KBM-7 (cell line): ENCODE results near the gene CFAP298.
"Not testable (repeated sequence)": the region's sequence is repeated elsewhere in the genome, so short reads cannot be mapped to it uniquely, and the experiment has no call there.

Experiments
- DNase-seq: peaks from one replicate; pipeline ENCODE4 v3.0.0-alpha.2; 2015
- in situ Hi-C: fragments of 300-500 bp; cut with MboI; formaldehyde crosslinking; loops from 2 replicates; pipeline ENCODE4 v1.14.3; 2020; ENCODE audit warnings: low sequenced_read_pairs, low pct_unique_long_range_greater_than_20kb, mixed read lengths

CFAP298 gene

DNA sequence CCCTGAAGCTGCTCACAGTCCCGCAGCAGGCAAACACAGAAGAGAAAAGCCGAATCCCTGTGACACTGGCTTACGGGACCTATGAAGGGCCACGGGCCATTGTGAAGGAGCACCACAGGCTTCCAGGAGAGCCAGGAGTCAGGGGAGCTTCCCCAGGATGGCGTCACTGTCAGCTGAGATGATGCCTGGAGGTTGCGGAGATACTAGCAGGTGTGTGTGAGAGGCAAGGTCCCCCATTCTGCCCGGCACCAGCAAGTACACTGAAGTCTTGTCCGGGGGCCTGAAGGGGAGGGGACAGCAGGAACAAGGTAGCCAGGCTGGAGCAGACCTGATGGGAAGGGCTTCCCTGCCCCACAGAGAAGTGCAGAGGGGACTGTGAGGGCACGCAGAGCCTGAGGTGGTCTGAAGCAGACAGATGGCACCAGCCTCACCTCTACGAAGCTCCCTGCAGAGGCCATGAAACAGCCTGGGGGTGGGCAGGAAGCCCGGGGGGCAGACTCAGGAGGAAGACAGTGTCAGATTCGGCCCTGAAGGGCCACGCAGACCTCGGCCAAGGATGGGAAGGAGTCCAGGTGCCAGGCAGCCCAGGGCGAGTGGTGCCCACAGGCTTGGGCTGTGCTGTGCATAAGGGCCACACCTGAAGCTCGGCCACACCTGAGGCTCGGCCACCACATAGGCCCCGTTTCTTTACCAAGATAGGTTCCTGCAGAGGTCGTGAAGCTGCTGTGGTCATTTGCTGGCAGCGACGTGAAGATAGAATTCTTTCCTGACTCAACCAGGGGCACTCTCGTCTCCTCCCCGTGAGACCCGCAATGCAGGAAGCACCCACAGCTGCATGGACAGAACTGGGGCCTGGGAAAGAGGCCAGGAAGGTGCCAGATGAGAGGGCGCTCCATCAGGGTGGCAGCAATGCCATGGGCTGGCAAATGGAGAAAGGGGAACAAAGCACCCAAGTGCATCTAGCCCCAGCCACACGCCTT lies 36.9 kb downstream of the CFAP298 start:
- in situ Hi-C loops: loop anchor here (25.0 kb wide), 1 partner anchor 163 kb away; the partner anchor contains the start of gene EVA1C
- DNase-seq: no peak

DNA sequence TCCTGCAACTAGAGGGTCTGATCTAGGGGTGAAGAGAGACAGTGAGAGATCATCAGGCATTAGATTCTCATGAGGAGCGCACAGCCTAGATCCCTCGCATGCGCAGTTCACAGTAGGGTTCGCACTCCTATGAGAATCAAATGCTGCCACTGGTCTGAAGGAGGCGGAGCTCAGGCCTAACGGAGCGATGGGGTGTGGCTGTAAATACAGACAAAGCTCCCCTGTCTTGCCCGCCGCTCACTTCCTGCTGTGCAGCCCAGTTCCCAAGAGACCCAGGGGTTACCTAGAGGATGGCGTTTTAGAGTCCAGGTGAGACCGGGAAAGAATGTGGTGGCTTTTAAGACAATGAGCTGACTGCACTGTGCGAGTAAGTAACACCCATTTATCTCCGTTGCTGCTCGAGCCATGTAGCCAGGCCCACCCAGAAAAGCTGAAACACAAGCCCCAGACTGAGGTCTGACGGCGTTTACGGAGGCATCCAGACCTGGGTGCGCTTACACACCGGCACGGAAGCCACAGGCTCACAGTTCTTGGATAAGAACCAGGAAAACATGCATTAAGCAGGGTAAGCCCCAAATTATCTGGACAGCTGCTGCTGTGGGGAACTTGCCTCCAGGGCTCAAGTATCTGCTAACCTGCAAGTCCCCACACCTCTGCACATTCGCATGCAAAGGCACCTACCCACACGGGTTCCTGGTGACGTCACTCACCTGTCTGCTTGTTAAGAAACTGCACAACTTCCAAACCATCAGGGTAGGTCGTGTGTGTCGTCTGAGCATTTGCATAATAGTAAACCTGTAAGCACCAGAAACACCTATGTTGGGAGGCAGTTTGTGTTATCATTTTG lies 39.4 kb downstream of the CFAP298 start:
- no peak for DNase-seq
- in situ Hi-C loops: no loop called here

DNA sequence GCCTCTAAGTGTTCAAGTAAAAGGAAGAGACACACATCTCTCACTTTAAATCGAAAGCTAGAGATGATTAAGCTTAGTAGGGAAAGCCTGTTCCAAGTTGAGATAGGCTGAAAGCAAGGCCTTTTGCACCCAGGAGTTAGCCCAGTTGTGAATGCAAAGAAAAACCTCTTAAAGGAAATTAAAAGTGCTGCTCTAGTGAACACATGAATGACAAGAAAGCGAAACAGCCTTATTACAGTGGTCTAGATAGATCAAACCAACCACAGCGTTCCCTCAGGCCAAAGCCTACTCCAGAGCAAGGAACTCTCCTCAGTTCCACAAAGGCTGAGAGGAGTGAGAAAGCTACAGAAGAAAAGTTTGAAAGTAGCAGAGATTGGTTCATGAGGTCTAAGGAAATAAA lies 41.7 kb downstream of the CFAP298 start:
- in situ Hi-C loops: no loop called here
- DNase-seq: no peak

DNA sequence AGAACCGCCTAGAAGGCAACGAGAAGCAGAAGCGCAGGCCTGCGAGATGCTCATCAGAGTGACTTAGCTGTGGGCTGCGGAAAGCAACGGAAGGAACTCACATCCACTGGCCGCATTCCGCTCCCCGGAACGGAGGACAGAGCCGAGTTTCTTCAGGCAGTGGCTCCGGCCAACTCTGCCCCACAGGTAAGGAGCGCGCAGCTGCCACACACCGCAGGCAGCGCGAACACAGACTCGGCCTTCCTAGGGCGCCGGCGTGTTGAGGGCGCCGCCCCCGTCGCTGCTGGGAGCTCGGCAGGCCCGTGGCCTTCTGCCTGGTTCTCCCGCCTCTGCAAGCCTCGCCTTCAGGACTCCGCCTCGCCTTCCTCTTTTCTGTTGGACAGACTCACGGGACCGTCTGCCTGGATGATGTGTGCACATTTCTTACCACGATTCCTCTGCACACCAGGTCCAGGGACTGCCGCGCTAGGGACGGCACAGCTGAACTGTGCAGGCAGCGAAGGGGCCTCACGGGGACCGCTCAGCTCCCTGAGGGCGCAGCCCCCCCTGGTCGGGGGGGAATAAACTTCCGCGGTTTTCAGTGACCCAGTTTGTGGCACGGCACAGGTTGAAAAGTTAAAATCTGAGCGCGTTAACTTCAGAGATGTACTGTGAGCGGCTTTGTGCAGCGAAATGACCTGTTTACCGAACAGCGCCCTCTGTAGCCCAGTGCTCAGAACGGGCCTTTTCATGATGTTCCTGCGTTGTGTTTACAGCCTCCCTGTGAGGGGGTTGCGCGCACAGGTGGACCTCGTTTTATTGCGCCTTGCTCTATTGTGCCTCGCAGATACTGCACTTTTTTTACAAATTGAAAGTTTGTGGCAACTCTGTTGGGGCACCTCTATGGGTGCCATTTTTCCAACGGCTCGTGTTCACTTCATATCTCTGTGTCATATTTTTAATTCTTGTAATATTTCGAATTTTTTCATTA lies 42.6 kb downstream of the CFAP298 start:
- DNase-seq: peak; percentile 88
- in situ Hi-C loops: no loop called here

DNA sequence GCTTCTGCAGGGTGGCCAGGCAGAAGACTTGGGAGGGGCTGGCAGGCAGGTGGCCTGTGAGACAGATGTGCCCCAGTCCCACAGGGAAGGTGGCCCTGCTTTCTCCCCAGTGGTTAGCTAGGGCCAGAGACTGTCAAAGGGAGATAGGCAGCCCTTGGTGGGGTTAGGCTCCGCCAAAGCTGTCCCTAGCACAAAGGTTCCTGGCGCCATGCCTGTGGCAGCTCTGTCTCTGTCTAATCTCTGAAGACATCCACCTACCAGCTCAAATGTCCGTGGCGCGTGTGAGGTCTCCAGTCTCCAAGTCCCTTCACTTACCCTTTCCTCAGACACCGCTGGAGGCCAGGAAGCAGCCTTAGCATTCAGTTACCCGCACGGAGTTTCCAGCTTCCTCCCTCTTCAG lies 44.6 kb downstream of the CFAP298 start:
- in situ Hi-C loops: no loop called here
- no peak for DNase-seq

DNA sequence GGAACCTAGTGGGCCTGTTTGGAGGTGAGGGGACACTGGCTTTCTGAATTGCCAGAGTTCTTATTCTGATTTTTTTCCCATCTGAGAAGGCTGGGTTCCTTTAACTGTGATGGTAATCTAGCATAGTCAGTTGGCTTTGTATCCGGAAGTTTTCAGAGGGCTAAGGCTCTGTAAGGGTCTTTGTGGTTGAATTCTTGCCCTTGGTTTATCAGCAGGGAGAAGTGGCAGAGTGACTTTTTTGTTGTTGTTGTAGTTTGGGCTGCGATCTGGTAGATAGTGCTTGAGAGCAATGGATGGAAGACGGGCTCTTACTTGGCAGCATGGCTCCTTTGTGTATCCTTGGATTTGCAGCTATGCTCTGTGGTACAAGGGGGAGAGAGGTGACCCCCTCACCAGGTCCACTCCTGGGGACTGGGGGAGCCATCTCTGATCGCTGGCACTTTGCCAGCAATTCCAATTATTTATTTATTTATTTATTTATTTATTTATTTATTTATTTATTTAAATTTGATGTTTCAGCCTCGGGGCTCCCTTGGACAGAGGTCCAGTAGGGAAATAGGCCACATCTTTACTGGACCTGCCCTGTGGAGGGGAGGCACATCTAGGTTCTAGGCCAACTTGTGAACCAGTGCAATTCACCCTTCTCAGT lies 45.3 kb downstream of the CFAP298 start:
- no peak for DNase-seq
- in situ Hi-C loops: no loop called here

DNA sequence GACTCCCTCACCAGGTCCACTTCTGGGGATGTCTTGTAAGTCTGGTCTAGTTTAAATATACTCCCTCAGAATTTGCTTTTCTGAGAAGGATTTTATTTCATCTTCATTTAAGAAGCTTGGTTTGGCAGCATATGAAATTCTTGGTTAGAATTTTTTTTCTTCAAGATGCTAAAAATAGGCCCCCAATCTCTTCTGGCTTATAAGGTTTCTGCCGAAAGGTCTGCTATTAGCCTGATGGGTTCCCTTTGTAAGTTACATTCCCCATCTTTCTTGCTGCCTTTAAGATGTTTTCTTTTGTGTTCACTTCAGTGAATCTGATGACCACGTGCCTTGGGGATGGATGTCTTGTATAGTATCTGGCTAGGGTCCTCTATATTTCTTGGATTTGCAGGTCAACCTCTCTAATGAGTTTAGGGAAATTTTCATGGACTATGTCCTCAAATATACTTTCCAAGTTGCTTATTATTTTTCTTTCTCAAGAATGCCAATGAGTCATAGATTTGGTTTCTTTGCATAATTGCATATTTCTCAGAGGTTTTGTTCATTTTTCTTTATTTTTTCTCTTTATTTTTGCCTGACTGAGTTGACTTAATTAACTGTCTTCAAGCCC lies 46.2 kb downstream of the CFAP298 start:
- DNase-seq: no peak
- in situ Hi-C loops: no loop called here

DNA sequence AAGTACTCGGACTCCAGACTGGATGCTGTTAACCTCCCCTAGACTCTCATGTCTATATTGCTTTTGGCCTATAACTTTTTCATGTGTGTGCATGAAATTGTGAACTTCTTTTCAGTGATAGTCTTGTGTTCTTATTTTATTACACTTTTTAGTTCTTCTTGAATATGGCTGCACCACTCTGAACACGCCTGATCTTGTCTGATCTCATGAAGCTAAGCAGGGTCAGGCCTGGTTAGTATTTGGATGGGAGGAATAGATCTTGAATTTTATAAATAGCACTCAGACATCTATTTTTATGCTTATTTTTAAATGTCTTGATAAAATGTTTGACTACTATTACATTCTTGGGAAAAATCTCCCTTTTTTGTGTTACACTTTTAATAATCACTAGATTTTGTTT lies 49.3 kb downstream of the CFAP298 start:
- no peak for DNase-seq
- in situ Hi-C loops: no loop called here

DNA sequence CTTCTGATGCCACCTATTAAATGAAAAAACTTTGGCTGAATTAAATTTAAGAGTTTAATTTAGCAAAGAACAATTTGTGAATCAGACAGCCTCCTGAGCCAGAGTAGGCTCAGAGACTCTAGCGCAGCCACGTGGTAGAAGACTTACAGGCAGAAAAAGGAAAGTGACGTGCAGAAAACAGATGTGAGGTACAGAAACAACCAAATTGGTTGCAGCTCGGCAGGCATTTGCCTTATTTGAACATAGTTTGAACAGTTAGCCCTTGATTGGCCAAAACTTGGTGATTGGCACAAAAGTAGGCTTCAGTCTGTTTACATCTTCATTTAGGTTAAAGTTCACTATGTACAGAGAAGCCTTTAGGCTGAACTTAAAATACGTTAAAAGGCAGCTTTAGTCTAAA lies 49.8 kb downstream of the CFAP298 start:
- in situ Hi-C loops: no loop called here

DNA sequence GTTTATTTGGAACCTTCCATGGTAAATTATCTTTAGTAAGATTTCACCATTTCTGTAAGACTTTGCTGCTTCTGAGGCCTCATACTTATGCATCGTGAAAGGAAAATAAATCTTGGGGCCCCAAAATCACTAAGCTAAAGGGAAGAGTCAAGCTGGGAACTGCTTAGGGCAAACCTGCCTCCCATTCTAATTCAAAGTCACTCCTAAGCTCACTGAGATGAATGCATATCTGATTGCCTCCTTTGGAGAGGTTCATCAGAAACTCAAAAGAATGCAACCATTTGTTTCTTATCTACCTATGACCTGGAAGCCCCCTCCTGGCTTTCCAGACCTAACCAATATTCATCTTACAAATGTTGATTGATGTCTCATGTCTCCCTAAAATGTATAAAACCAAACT lies 50.7 kb downstream of the CFAP298 start:
- in situ Hi-C loops, DNase-seq: not testable (repeated sequence)

More for the DNA sequence above, 49.8 kb downstream of the CFAP298 start:
- DNase-seq: peak; percentile 23

DNA sequence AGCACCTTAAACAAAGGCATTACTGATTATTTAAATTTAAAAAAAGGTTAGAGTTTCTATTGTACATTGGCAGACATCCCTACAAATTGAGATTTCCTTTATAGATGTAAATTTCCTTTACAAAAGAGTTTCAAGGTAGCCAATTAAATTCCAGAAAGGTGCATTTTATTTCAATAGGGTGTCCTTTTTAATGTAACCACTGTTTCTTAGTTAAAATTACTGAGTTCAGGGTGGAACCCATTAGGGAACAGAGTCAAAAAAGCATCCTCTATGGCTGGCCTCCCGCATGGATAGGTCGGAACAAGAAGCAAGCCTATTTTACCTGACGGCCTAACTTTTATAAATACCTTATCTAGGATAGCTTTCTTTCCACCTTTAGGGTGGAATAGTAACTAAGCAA lies 51.3 kb downstream of the CFAP298 start:
- in situ Hi-C loops: no loop called here

DNA sequence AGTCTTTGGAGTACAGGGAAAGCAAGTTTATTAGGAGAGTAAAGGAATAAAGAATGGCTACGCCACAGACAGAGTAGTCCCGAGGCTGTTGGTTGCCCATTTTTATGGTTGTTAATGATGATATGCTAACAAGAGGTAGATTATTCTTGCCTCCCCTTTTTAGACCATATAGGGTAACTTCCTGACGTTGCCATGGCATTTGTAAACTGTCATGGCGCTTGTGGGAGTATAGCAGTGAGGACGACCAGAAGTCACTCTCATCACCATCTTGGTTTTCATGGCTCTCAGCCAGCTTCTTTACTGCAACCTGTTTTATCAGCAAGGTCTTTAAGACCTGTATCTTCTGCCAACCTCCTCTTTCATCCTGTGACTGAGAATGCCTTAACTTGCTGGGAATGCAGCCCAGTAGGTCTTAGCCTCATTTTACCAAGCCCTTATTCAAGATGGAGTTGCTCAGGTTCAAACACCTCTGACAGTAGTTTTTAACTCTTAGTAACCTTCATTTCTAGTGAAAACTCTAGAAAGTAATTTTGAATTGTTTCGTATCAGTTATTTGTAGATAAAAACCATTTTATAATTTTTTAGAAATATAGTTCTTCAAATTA lies 53.1 kb downstream of the CFAP298 start:
- DNase-seq: no peak
- in situ Hi-C loops: no loop called here

More for the DNA sequence above, 51.3 kb downstream of the CFAP298 start:
- no peak for DNase-seq

DNA sequence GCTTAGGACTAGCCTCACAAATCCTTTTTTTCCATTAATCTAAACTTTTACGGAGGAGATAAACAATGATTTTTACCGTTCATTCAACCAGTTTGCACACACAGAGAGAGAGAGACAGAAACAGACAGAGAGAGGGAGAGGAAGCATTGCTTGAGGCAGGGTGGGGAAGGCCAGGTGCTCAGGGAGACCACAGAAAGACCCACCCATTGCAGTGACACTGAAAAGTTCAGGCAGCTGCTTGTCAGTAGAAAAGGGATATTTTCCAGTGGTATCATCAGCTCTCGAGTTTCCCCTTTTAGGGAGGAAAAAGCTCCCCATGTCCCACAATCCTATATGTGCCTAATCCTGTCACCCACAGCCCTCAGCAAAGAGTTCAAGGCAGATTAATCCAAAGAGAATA lies 54.1 kb downstream of the CFAP298 start:
- DNase-seq: no peak
- in situ Hi-C loops: no loop called here

DNA sequence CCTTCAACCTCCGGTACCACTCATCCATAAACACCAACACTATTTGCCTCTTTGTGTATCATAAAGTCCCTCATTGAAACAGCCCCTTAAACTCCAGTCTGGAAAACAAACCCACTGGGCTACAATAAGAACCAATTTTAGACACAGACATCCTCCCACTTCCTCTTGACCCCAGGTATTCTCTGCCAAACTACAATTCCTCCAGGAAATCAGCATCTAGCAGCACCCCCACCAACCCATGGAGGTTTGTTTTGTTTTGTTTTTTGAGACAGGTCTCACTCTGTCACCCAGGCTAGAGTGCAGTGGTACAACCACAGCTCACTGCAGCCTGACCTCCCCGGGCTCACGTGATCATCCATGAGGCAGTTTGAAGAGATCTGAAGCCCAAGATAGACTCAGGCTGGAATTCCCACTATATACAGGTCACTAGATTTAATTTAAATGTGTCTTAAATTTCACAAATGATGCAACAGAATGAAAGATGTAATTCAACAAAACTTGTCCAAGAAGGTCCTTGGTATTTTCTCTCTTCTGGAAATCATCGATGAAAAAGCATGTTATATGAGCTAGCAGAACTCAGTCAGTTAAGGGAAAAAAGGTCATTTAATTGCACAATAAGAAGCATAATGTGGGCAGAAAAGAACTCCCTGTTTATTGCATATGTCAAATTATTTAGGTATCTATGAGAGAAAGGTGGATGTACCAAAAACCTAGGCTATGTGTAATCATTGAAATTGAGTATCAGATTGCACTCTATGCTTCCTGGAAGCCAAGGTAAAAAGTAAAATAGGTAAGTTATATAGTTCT lies 57.1 kb downstream of the CFAP298 start:
- DNase-seq: no peak
- in situ Hi-C loops: no loop called here

DNA sequence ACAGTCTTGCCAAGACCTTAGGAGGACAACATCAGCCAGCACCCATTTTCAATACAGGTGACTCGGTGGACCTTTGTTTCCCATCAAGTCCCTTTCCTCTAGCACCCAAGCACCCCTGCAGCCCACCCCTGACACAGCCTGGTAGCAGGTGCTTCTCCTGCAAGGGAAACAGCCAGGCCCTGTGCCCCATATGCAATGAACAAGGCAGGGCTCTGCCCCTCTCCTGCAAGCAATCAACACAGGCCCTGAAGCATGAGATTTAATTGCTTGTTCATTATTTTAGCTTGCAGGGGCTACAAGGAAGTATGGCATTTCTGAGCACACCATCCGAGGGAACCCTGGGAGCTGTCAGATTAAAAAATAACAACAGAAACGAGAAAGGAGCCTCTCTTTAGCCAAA lies 62.3 kb downstream of the CFAP298 start:
- in situ Hi-C loops: no loop called here
- DNase-seq: no peak

DNA sequence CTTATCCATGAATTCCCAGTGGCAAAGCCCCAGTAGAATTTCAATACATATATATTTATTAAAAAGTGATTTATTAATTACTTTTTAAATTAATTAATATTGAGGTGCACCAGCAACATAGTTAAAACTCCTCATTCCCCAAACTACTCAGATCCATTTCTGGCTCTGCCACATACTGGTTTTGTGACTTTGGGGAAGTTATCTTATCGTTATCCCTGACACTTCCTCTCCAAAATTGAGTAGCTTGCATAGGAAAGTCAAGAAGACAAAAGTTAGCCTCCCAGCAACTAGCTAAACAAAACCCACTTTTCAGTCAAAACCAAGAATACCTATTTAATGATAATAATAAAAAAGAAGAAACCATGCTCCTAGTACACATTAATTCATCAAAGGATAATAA lies 62.7 kb downstream of the CFAP298 start:
- in situ Hi-C loops: no loop called here
- peak; percentile 34 for DNase-seq
